Neural cell (in vitro differentiated cells): Measurements from ENCODE around the gene PTPRD.

Experiments used
- CTCF ChIP-seq: fragments of 450-650 bp; IDR thresholded peaks from 2 replicates; pipeline ENCODE4 v1.5.1; 2014; ENCODE audit warnings: antibody characterized with exemption, mild to moderate bottlenecking, moderate library complexity; ENCODE audit not compliant: poor library complexity, severe bottlenecking
- EZH2 ChIP-seq: fragments of 200-600, 300-800 bp; shearing (Covaris generic), sonication (generic); IDR thresholded peaks from 2 replicates; pipeline ENCODE4 v1.6.1; 2014; ENCODE audit warnings: antibody characterized with exemption, low read length, borderline replicate concordance, mild to moderate bottlenecking; ENCODE audit not compliant: insufficient read depth, poor library complexity, severe bottlenecking

- no peak for TF ChIP-seq CTCF
- no peak for TF ChIP-seq EZH2
Measured at GRCh38 chr9:9598723-9599122, 1014.1 kb downstream of the PTPRD start.
